ENCODE results near the gene MBD5.

DNA sequence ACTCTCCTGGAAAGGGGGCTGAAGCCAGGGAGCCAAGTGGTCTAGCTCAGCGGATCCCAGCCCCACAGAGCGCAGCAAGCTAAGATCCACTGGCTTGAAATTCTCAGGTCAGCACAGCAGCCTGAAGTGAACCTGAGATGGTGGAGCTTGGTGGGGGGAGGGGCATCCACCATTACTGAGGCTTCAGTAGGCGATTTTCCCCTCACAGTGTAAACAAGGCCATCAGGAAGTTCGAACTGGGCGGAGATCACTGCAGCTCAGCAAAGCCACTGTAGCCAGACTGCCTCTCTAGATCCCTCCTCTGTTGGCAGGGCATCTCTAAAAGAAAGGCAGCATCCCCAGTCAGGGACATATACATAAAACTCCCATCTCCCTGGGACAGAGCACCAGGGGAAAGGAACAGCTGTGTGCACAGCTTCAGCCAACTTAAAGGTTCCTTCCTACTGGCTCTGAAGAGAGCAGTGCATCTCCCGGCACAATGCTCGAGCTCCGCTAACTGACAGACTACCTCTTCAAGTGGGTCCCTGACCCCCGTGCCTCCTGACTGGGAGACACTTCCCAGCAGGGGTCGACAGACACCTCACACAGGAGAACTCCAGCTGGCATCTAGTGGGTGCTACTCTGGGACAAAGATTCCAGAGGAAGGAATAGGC, 341.4 kb downstream of the MBD5 start:
- TF ChIP-seq, protein P1, sequence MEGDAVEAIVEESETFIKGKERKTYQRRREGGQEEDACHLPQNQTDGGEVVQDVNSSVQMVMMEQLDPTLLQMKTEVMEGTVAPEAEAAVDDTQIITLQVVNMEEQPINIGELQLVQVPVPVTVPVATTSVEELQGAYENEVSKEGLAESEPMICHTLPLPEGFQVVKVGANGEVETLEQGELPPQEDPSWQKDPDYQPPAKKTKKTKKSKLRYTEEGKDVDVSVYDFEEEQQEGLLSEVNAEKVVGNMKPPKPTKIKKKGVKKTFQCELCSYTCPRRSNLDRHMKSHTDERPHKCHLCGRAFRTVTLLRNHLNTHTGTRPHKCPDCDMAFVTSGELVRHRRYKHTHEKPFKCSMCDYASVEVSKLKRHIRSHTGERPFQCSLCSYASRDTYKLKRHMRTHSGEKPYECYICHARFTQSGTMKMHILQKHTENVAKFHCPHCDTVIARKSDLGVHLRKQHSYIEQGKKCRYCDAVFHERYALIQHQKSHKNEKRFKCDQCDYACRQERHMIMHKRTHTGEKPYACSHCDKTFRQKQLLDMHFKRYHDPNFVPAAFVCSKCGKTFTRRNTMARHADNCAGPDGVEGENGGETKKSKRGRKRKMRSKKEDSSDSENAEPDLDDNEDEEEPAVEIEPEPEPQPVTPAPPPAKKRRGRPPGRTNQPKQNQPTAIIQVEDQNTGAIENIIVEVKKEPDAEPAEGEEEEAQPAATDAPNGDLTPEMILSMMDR (optimal IDR thresholded peaks at IDR 0.05 in 1 of 3, IDR thresholded peaks at IDR 0.05 in 1 of 3, conservative IDR thresholded peaks at IDR 0.05 in 1 of 3; ENCODE audit: extremely low read depth in 1 of 3, insufficient read depth in 2 of 3, low read length in 3 of 3): no peak
- TF ChIP-seq EZH2 (IDR thresholded peaks at IDR 0.05; ENCODE audit: low read length): no peak
